Activated CD4-positive, alpha-beta T cell treated with anti-CD3 and anti-CD28 coated beads, Interleukin-10, Interleukin-2, amounts not matched to agents 100 ng/mL and 50 ng/mL, durations not matched to agents 16 hours and 8 hours (primary cell): ENCODE data around the gene CCDC185.

ENCODE experiments used
- DNase-seq: peaks from one replicate; pipeline ENCODE4 v3.0.0-alpha.2; 2020

CCDC185 gene

DNA sequence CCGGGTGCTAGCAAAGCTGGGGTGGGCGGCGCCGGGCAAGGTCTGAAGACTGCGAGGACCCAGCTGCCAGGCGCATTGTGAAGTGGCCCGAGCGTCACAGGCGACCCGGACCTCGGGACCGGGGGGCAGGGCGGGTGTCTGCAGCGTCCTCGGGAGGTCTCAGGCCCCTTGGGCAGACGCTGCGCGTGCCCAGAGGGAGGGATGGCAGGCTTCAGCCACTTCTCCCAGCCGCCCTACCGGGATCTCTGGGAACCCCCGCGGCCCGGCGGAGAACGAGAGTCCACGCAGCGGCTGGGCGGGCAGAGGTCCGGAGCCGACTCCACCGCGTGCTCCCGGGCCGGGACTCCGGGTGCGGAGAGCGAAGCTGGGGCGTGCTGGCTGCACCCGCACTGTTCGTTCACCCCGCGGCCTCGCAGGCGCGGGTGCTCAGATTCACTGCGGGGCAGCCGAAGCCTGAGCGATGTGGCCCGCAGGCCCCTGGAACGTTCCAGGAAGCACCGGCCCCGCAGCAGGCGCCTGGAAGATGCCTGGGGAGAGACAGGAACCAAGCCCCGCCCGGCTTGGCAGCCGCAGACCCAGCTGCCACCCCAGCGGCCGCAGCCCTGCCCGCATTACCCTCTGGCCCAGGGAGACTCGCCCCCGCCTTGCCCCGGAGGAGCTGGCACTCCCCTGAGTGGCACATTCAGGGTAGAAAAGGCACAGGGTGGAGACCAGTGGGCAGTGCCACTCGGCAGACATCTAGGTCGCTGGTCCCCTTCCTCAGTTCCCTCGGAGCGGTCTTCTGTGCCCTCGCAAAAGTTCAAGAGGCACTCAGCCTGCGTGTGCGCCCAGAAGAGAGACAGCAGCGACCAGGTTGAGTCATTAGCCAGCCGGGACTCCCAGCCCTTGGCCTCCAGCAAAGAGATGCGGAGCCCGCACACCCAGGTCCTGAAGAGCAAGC is at the start of gene CCDC185:
Gene CCDC185 (plus strand): TSS at position 141 of the 940 bp plus-strand sequence. CDS start 61 bp downstream, at position 202.
- DNase-seq, result no peak

DNA sequence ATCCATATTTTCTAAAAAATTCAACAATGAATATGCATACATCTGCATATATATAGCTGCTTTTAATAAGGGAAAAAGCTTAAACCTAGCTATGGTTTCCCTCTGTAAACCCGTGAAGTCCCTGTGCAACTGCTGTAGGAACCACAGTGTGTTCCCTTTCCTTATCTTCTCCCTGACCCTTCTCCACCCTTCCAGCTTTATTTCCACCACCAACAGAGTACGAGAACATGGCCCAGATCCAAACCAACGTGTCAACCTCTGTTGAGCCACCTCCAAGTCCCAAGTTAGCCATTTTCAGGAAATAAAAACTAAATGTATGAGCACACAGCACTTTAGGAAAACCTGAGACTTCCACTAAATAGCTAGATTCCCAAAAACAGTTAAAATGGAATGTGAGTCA is 49.5 kb upstream of the CCDC185 start:
- DNase-seq, result no peak

DNA sequence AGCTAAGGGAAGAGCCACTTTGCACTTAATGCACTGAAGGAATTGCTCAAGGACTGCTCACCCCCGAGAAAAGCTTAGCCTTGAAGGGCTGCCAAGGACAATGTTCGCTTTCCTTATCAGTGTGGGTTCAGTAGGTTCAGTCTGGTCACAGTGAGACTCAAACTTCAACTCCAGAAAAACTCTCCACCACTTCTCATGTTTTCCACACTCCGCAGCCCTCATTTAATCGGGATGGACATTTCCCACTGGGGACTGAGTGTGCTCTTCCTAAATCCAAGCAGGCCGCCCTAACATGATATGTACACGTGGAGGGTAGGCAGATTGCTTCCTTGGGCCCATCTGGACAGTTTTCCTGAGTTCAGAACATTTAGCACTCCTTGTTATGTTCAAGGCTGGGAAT is 48.7 kb upstream of the CCDC185 start:
- DNase-seq, result no peak

- DNase-seq, result no peak
These were observed 47.5 kb upstream of the CCDC185 start for GRCh38 chr1:223345720-223346119.

- no peak for DNase-seq
These were observed 46.9 kb upstream of the CCDC185 start for GRCh38 chr1:223346311-223346710.

DNA sequence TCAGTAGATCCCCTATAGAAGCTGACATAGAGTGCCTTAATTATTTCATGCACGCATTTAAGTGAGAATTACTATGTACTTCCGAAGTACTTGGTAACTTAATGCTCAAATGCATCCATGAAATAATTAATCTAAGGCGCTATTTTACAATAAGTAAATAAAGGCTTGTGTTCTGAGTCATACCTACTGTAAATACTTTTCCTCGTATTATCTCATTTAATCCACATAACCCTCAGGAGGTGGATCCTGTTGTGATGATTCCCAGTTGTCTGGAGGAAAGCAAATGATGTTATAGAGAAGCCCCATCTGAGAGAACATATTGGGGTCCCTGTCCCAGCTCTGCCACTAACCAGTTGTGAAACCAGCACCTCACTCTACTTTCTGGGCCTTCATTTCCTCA is 45.6 kb upstream of the CCDC185 start:
- DNase-seq, result no peak

DNA sequence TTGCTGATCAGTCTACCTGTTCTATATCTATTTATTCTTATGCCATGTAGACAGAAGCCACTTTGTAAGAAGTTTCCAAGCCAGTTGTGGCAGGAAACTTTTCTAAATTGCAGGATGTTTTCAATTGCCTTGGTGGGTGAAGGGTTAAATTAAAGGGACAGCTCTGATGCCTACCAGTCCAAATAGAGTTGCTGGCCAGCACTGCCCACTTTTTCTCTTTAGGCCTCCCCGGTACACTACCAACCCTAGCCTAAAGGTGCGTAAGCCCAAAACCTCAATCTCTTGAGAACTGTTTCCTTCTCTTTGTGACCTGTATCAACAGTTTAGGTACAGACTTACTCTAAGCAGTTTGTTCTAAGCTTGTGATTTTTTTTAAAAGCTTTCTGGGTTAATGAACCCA is 44.8 kb upstream of the CCDC185 start:
- no peak for DNase-seq

GRCh38 chr1:223349241-223349640 is 44.0 kb upstream of the CCDC185 start:
- DNase-seq, result no peak

- no peak for DNase-seq
These were observed 42.8 kb upstream of the CCDC185 start for GRCh38 chr1:223350361-223350908.

DNA sequence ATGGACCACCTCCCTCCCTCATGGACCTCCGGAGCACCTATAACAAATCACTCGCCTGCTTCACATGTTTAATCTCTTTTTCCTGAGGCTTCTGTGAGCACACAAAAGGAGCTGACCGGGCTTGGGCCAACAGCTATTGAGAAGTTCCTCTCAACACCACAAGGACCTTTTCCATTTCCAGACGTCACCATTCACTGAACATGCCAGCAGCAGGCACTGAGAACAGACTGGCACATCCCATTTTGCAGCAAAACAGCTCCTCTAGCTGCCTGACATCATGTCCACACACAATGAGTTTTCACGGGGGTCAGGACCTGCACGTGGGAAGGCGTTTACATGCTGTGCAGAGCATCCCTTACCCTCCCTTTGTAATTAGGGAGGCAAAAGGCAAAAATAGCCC is 40.3 kb upstream of the CCDC185 start:
- no peak for DNase-seq

DNA sequence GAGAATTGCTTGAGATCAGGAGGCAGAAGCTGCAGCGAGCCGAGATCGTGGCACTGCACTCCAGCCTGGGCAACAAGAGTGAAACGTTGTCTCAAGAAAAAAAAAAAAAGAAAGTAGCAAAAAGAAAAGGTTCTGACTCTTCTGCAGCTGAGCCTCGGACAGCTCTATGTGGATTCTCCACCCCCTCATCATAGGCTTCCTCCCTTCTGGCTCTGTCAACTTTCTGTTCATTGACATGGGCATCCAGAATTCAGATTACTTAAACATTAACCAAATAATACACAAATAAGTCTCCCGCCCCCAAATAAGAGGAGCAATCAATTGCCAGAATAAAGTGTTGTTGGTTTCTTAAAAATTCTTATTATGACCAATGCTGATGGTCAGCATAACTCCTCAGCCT is 39.3 kb upstream of the CCDC185 start:
- DNase-seq, result no peak

DNA sequence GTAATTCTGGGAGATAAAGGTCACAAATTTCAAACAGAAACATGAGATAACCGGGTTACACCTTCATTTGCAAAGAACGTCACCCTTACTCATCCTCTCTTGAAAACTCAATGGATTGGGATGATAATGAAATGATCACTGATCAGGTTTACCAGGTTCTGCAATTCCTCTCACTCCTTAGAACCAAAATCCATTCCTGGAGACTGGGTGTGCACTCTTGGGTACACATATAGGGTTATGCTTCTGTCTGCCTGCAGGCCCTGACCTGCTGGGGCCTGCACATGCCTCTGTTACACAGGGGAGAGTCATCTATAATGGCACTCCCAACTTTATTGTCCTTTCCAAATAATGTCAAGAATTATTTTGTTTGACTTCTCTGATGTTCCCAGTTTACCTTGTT is 37.5 kb upstream of the CCDC185 start:
- no peak for DNase-seq

DNA sequence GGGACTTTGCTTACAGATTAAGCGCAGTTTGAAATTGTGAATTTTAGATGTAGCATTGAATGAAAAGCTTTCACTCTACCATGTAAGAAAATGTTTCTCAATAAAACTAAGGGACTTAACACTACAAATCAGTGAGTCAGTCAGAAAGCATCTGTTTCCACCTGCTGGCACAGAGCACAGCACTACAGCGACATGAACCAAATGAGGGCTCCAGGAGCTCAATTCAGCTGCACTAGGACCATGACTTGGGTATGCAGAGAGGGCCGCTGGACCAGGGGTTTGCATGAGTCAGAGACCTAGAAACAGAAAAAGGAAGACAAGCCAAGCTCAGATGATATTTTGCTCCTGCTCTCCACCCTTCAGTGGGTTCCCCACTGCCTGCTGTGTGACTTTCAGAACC is 34.4 kb upstream of the CCDC185 start:
- DNase-seq, result no peak

GRCh38 chr1:223363057-223363855 is 30.0 kb upstream of the CCDC185 start:
- DNase-seq, result no peak

GRCh38 chr1:223363856-223364684 is 29.1 kb upstream of the CCDC185 start, which contains the start of gene SUSD4:
Gene SUSD4, minus strand, starts transcription at chr1:223364176. Its CDS starts 751 bp downstream, at chr1:223363425.
- DNase-seq, result peak; percentile 46

GRCh38 chr1:223364685-223365382 is 28.4 kb upstream of the CCDC185 start:
- peak; percentile 5 for DNase-seq

DNA sequence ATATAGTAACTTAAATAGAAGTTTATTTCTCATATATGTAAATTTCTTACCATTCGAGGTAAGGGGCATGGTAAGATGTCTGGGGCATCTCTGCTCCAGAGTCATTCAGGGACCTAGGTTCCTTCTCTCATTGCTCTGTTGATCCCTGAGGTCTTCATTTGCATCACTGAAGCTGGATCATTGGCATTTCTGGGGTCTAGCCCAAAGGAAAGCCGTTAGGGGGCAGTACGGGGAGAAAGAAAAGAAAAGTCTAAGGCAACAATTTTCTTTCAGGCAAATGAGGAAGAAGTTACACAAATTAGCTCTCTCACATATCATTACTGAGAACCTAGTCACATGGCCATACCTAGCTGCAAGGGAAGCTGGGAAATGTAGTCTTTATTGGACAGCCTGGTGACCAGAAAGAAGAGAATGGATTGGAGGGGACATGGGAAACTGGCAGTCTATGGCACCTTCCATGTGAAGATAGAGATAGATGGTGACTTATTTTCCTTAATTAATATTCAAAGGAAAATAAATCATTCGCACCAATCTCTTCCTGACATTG is 19.1 kb upstream of the CCDC185 start:
- no peak for DNase-seq

GRCh38 chr1:223378754-223379153 is 14.5 kb upstream of the CCDC185 start:
- DNase-seq, result no peak

- DNase-seq, result no peak
These were observed 7.2 kb upstream of the CCDC185 start for GRCh38 chr1:223386013-223386412.

- DNase-seq, result no peak
These were observed 2.6 kb upstream of the CCDC185 start for GRCh38 chr1:223390618-223391017.

- DNase-seq, result no peak
These were observed 1.0 kb downstream of the CCDC185 start for GRCh38 chr1:223394242-223394641.

GRCh38 chr1:223394706-223395105 is 1.5 kb downstream of the CCDC185 start:
- no peak for DNase-seq
